ENCODE data around the gene TOR1AIP1. TPM values are rescaled to one million over a fixed set of nuclear protein-coding genes. Genes with fewer than 3 reads are reported as not detected.
A peak's percentile ranks its signal among the peaks of the same experiment; 100 is the strongest.

TOR1AIP1 gene
- total RNA-seq, 3 donors from 2014 or later (not counting 1 experiment from before 2014, with no cell fraction given): 55.6 to 63.9 (median 59.5) TPM

DNA sequence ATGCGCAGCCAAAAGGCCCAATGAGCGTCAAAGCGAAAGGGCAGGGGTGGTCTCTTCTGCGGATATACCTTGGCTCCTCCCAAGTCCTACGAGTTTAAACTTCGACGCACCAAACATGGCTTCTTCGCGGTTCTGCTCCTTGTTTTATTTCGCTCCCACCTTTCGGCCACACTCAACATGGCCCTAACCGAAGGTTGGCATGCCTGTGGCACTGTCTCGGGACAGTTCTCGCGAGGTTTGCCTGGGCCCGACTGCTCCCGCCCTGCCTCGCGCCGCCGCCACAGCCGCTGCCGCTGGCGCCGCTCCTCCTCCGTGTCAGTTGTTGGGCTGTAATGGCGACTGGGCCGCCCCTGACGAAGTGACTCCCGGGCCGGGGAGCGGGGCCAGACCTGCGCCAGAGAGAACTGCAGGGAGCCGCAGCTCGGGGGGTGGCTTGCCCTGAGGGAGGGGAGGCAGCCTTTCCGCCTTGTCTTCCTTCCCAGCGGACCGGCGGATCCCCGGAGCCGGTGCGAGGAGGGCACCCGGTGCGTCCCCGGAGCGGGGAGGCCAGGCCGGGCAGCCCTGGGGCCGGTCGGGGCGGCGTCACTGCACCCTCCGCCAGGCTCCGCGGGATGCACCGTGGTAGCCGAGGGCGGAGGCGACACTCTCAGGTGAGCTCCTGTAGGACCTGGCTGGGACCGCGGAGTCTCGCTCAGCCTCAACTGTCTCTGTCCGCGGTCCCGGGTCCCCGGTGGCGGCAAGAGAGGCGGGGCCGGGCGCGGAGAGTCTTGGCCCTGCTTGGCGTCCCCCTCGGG lies 72.6 kb downstream of the TOR1AIP1 start, which contains the start of gene CEP350:
Gene CEP350 (plus strand): TSS at position 318 of the 794 bp plus-strand sequence. CDS start 31,372 bp downstream, outside the sequence.
- Histone ChIP-seq H3K4me1 (ENCODE audit: control insufficient read depth, insufficient read depth, low read length) (peaks cover 18% of the 10 kb centered on the region), H3K27me3 (ENCODE audit: control insufficient read depth, insufficient read depth, low read length) (no peaks in the 10 kb centered on the region), H3K36me3 (ENCODE audit: control insufficient read depth, insufficient read depth, low read length) (no peaks in the 10 kb centered on the region), H3K27ac (ENCODE audit: low read length) (peak within 1 kb of the TSS; percentile 80), H3K9me3 (ENCODE audit: control insufficient read depth, insufficient read depth, low read length) (no peaks in the 10 kb centered on the region), H3K4me3 (ENCODE audit: low read length) (peak within 1 kb of the TSS; percentile 69)
- H3K27me3 Mint-ChIP-seq (ENCODE audit: low read depth in 2 of 2): no peaks in the 10 kb centered on the region
- peak; percentile 95 to 100 for DNase-seq
- no peaks in the 10 kb centered on the region for H3K9me3 Mint-ChIP-seq
- intact Hi-C loops (cut with micrococcal nuclease): loop anchor here (1.0 to 10.0 kb wide), 3 partner anchors 72 to 238 kb away; partner anchors contain the start of genes QSOX1 and TOR1AIP1
- H3K4me3 Mint-ChIP-seq: peak within 1 kb of the TSS; percentile 93
- TF ChIP-seq, protein P1, sequence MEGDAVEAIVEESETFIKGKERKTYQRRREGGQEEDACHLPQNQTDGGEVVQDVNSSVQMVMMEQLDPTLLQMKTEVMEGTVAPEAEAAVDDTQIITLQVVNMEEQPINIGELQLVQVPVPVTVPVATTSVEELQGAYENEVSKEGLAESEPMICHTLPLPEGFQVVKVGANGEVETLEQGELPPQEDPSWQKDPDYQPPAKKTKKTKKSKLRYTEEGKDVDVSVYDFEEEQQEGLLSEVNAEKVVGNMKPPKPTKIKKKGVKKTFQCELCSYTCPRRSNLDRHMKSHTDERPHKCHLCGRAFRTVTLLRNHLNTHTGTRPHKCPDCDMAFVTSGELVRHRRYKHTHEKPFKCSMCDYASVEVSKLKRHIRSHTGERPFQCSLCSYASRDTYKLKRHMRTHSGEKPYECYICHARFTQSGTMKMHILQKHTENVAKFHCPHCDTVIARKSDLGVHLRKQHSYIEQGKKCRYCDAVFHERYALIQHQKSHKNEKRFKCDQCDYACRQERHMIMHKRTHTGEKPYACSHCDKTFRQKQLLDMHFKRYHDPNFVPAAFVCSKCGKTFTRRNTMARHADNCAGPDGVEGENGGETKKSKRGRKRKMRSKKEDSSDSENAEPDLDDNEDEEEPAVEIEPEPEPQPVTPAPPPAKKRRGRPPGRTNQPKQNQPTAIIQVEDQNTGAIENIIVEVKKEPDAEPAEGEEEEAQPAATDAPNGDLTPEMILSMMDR (IDR thresholded peaks at IDR 0.05): no peak
- WGBS (ENCODE audit: insufficient coverage): under 1% methylated on average over 72 of the region's 72 CpGs
- H3K4me1 Mint-ChIP-seq: peaks cover 52 to 53% of the 10 kb centered on the region in 2 donors
- no peaks in the 10 kb centered on the region for H3K36me3 Mint-ChIP-seq
- H3K27ac Mint-ChIP-seq: peak within 1 kb of the TSS; percentile 95 to 96
- ATAC-seq: peak; percentile 87 to 97 (median 90)

DNA sequence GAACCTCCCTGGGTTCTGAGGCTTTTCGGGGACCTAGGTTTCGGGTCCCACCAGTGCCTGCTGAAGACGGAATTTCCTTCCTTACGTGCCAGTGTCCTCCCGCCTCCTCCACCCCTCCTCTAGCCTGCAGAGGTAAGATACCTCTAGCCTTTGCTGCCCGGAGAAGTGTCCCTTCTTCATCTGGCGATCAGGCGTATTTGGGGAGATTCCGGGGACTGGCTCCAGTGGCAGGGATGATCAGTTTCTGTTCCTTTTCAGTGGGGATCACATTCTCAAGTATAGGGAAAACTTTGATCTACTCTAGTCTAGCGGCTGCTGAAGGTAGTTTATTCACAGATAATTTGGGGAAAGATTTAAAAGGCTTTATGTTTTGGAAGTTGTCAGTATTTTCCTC lies 73.2 kb downstream of the TOR1AIP1 start:
- peaks cover 54 to 56% of the 10 kb centered on the region in 2 donors for H3K4me1 Mint-ChIP-seq
- H3K27me3 Mint-ChIP-seq (ENCODE audit: low read depth in 2 of 2): no peaks in the 10 kb centered on the region
- ATAC-seq (no peak), DNase-seq (no peak)
- H3K4me3 ChIP-seq (ENCODE audit: low read length): peak overlapping the region; percentile 69
- H3K9me3 ChIP-seq (ENCODE audit: control insufficient read depth, insufficient read depth, low read length): no peaks in the 10 kb centered on the region
- TF ChIP-seq, protein P1 (IDR thresholded peaks at IDR 0.05): no peak
- H3K36me3 Mint-ChIP-seq: no peaks in the 10 kb centered on the region
- no peaks in the 10 kb centered on the region for H3K27me3 ChIP-seq (ENCODE audit: control insufficient read depth, insufficient read depth, low read length)
- intact Hi-C loops (cut with micrococcal nuclease): loop anchor here (10.0 kb wide), 1 partner anchor 200 kb away; the partner anchor contains the start of gene QSOX1
- peaks cover 18% of the 10 kb centered on the region for H3K4me1 ChIP-seq (ENCODE audit: control insufficient read depth, insufficient read depth, low read length)
- no peaks in the 10 kb centered on the region for H3K36me3 ChIP-seq (ENCODE audit: control insufficient read depth, insufficient read depth, low read length)
- peak overlapping the region; percentile 95 to 96 for H3K27ac Mint-ChIP-seq
- no peaks in the 10 kb centered on the region for H3K9me3 Mint-ChIP-seq
- 1% methylated on average over 10 of the region's 10 CpGs for WGBS (ENCODE audit: insufficient coverage)
- peak overlapping the region; percentile 93 for H3K4me3 Mint-ChIP-seq
- peak overlapping the region; percentile 80 for H3K27ac ChIP-seq (ENCODE audit: low read length)

DNA sequence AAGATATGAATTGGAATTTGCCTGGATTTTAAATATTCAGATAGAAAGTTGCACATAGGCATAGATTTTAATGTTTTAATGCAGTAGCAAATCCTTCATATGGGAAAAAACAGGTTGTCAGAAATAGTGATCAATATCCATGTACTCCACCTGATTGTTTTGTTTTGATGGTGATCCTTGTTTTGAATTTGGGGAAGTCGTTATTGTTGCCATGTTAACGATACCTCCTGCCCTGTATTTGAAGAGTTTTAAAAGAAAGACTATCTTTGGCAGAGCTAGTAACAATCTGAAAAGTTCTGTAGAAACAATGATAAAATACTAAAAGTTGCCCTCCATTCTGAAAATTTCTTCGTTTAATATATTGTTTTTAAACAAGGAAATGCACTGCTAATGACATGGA lies 73.6 kb downstream of the TOR1AIP1 start:
- Mint-ChIP-seq H3K27ac (peak overlapping the region; percentile 95 to 96), H3K27me3 (ENCODE audit: low read depth in 2 of 2) (no peaks in the 10 kb centered on the region), H3K36me3 (no peaks in the 10 kb centered on the region), H3K4me1 (peaks cover 57 to 58% of the 10 kb centered on the region in 2 donors), H3K9me3 (no peaks in the 10 kb centered on the region), H3K4me3 (peak overlapping the region; percentile 93)
- intact Hi-C loops (cut with micrococcal nuclease): loop anchor here (10.0 kb wide), 1 partner anchor 199 kb away; the partner anchor contains the start of gene QSOX1
- 0% methylated on average over 3 of the region's 3 CpGs for WGBS (ENCODE audit: insufficient coverage)
- Histone ChIP-seq H3K4me3 (ENCODE audit: low read length) (peak overlapping the region; percentile 69), H3K27ac (ENCODE audit: low read length) (no peak overlapping the region), H3K9me3 (ENCODE audit: control insufficient read depth, insufficient read depth, low read length) (no peaks in the 10 kb centered on the region), H3K27me3 (ENCODE audit: control insufficient read depth, insufficient read depth, low read length) (no peaks in the 10 kb centered on the region), H3K36me3 (ENCODE audit: control insufficient read depth, insufficient read depth, low read length) (no peaks in the 10 kb centered on the region), H3K4me1 (ENCODE audit: control insufficient read depth, insufficient read depth, low read length) (peaks cover 18% of the 10 kb centered on the region)
- TF ChIP-seq, protein P1 (IDR thresholded peaks at IDR 0.05): no peak
- DNase-seq (no peak), ATAC-seq (no peak)
